HG03103 (cell line): ENCODE data around the gene ROBO4.

Experiments
- ATAC-seq: cut with Tn5 transposase; IDR thresholded peaks from one replicate; pipeline ENCODE4 v1.9.1; 2021; ENCODE audit warnings: low read depth; ENCODE audit not compliant: unreplicated experiment

Gene ROBO4

GRCh38 chr11:124875401-124875800 lies 22.3 kb downstream of the ROBO4 start:
- ATAC-seq: no peak

GRCh38 chr11:124874571-124875255 lies 23.0 kb downstream of the ROBO4 start:
- ATAC-seq: no peak

- no peak for ATAC-seq
These were observed 23.7 kb downstream of the ROBO4 start for GRCh38 chr11:124873951-124874350.

GRCh38 chr11:124872741-124873140 lies 24.9 kb downstream of the ROBO4 start:
- ATAC-seq: no peak

GRCh38 chr11:124872280-124872679 lies 25.4 kb downstream of the ROBO4 start:
- no peak for ATAC-seq

GRCh38 chr11:124870430-124870829 lies 27.2 kb downstream of the ROBO4 start:
- no peak for ATAC-seq

- ATAC-seq: no peak
These were observed 27.7 kb downstream of the ROBO4 start for GRCh38 chr11:124869856-124870387.

GRCh38 chr11:124869331-124869730 lies 28.3 kb downstream of the ROBO4 start:
- ATAC-seq: no peak

GRCh38 chr11:124868331-124869274 lies 29.1 kb downstream of the ROBO4 start:
- no peak for ATAC-seq

- no peak for ATAC-seq
These were observed 30.0 kb downstream of the ROBO4 start for GRCh38 chr11:124867700-124868099.

- no peak for ATAC-seq
These were observed 31.5 kb downstream of the ROBO4 start for GRCh38 chr11:124865902-124866851.

GRCh38 chr11:124865181-124865901 lies 32.3 kb downstream of the ROBO4 start, which contains the start of gene ROBO3:
TSS of gene ROBO3 (plus strand) at chr11:124865432. CDS start at chr11:124865578, 146 bp downstream.
- ATAC-seq: no peak

GRCh38 chr11:124864892-124865180 lies 32.8 kb downstream of the ROBO4 start:
- no peak for ATAC-seq

GRCh38 chr11:124864176-124864891 lies 33.3 kb downstream of the ROBO4 start:
- ATAC-seq: no peak

GRCh38 chr11:124863826-124864165 lies 33.9 kb downstream of the ROBO4 start:
- ATAC-seq: no peak

- no peak for ATAC-seq
These were observed 34.4 kb downstream of the ROBO4 start for GRCh38 chr11:124863137-124863825.

GRCh38 chr11:124861670-124862069 lies 36.0 kb downstream of the ROBO4 start:
- no peak for ATAC-seq

GRCh38 chr11:124859171-124859570 lies 38.5 kb downstream of the ROBO4 start:
- no peak for ATAC-seq
